ENCODE measurements around the gene PLXND1. TPM values are rescaled to one million over a fixed set of nuclear protein-coding genes. Genes with fewer than 3 reads are reported as not detected.

PLXND1 gene
- polyA plus RNA-seq, 4 donors = 3.4 to 54.7 (median 19.4) TPM

DNA sequence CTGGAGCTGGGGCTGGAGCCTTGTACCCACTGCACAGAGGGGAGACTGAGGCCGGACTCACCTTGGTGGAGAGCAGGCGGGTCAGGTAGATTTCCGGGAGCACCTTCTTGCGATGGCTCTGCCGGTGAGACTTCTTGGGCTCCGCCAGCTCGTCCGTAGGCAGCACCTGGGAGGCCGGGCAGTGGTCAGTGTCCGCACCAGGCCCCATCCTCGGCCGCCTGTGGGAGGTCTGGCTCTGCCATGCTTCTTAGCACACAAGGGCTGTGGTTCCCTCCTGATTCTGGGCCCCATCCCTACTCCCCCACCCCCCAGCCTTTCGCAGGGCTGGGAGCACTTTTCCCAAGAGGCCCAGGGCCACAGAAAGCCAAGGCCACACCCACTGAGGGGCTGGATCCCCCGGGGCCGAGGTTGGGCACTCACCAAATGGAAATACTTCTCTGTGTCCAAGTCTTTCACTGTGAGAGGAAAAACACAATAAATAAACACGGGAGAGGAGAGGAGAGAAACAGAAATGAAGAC lies 46.1 kb downstream of the PLXND1 start:
- no peak overlapping the region for H3K4me3 ChIP-seq (ENCODE audit: low read depth in 1 of 3, low read length in 3 of 3)
- no peaks in the 10 kb centered on the region for H3K9me3 ChIP-seq (ENCODE audit: control insufficient read depth in 2 of 2, insufficient read depth in 1 of 2, low read depth in 1 of 2, low read length in 1 of 2)
- DNase-seq = peak in 1 of 2 donors; percentile 30
- H3K27me3 ChIP-seq (ENCODE audit: control insufficient read depth in 3 of 3, insufficient read depth in 3 of 3, low read length in 3 of 3) = no peaks in the 10 kb centered on the region
- WGBS, 3 donors = 68 to 77% (median 76%) methylated on average over 16 of the region's 16 CpGs
- H3K4me1 ChIP-seq (ENCODE audit: control insufficient read depth in 3 of 3, insufficient read depth in 2 of 3, low read depth in 1 of 3, low read length in 2 of 3) = peaks cover 0 to 27% (median 0%) of the 10 kb centered on the region in 3 donors
- FAIRE-seq = no peak
- peaks cover 0 to 73% (median 0%) of the 10 kb centered on the region in 3 donors for H3K36me3 ChIP-seq (ENCODE audit: control insufficient read depth in 3 of 3, insufficient read depth in 2 of 3, low read depth in 1 of 3, low read length in 3 of 3)
- peak overlapping the region in 2 of 3 donors; percentile 14 to 84 for H3K27ac ChIP-seq (ENCODE audit: low read depth in 1 of 3, low read length in 2 of 3)

DNA sequence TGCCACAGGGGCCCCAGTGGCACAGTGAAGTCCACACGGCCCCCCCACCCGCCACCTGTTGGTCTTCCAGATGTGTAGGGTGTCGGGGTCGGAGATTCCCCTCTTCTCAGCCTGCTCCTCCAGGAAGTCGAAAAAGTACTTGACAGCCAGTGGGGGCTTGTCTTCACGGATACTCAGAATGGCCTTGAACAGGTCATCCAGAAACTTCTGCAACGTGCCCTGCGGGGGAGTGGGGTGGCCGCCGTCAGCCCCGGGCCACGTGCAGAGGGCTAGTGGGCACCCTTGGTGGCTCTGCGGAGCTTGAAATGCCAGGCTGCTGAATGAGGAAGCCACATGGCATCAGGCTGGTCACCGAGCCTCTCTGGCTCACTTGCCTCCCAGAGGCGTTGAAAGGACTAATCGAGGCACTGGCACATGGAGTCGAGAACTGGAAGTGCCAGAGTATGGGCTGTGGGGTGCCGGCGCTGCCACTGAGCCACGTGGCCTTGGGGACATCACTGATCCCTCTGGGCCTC lies 46.9 kb downstream of the PLXND1 start:
- no peak for FAIRE-seq
- Histone ChIP-seq H3K9me3 (ENCODE audit: control insufficient read depth in 2 of 2, insufficient read depth in 1 of 2, low read depth in 1 of 2, low read length in 1 of 2) (no peaks in the 10 kb centered on the region), H3K27me3 (ENCODE audit: control insufficient read depth in 3 of 3, insufficient read depth in 3 of 3, low read length in 3 of 3) (no peaks in the 10 kb centered on the region), H3K4me3 (ENCODE audit: low read depth in 1 of 3, low read length in 3 of 3) (no peak overlapping the region), H3K4me1 (ENCODE audit: control insufficient read depth in 3 of 3, insufficient read depth in 2 of 3, low read depth in 1 of 3, low read length in 2 of 3) (peaks cover 0 to 27% (median 0%) of the 10 kb centered on the region in 3 donors), H3K27ac (ENCODE audit: low read depth in 1 of 3, low read length in 2 of 3) (peak overlapping the region in 2 of 3 donors; percentile 14 to 84), H3K36me3 (ENCODE audit: control insufficient read depth in 3 of 3, insufficient read depth in 2 of 3, low read depth in 1 of 3, low read length in 3 of 3) (peaks cover 0 to 73% (median 0%) of the 10 kb centered on the region in 3 donors)
- WGBS, 3 donors = 78 to 87% (median 85%) methylated on average over 20 of the region's 20 CpGs
- DNase-seq = no peak

DNA sequence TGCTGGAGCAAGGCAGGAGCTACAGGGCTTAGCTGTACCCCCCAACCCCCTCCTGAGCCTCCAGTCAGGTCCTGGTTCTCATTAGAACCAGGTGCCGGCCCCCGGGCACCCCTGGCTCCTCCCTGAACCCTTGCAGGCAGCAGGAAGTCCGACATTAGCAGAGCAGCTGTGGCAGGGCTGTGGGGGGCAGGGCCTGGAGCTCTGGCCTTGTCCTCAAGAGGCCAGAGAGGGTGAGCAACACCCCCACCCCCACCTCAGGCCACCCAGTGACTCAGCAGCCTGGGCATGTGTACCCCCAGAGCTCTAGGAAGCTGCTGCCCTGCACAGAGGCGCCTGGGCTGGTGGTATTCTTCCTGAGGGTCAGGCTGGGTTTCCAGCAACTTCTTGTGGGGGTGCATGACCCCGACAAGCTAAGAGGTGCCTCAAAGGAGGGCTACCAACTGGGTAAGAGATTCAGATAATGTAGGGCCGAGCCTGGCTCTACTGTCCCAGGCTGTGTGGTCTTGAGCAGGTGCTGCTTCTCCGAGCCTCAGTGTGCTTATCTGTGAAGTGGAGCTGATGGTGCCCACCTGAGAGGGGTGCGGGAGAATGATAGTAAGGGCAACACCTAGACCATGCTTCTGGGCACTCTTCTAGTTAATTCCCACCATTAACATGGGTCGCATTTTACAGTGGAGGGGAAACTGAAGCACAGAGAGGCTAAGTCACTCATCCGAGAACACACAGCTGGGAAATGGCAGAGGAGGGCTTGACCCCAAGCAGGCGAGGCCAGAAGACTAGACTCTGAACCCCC lies 47.5 kb downstream of the PLXND1 start:
- 62 to 68% (median 66%) methylated on average over 11 of the region's 11 CpGs for WGBS, 3 donors
- Histone ChIP-seq H3K27me3 (ENCODE audit: control insufficient read depth in 3 of 3, insufficient read depth in 3 of 3, low read length in 3 of 3) (no peaks in the 10 kb centered on the region), H3K36me3 (ENCODE audit: control insufficient read depth in 3 of 3, insufficient read depth in 2 of 3, low read depth in 1 of 3, low read length in 3 of 3) (peaks cover 0 to 68% (median 0%) of the 10 kb centered on the region in 3 donors), H3K4me1 (ENCODE audit: control insufficient read depth in 3 of 3, insufficient read depth in 2 of 3, low read depth in 1 of 3, low read length in 2 of 3) (peaks cover 0 to 27% (median 0%) of the 10 kb centered on the region in 3 donors), H3K4me3 (ENCODE audit: low read depth in 1 of 3, low read length in 3 of 3) (no peak overlapping the region), H3K27ac (ENCODE audit: low read depth in 1 of 3, low read length in 2 of 3) (peak overlapping the region in 1 of 3 donors; percentile 28), H3K9me3 (ENCODE audit: control insufficient read depth in 2 of 2, insufficient read depth in 1 of 2, low read depth in 1 of 2, low read length in 1 of 2) (no peaks in the 10 kb centered on the region)
- no peak for FAIRE-seq
- DNase-seq = no peak

DNA sequence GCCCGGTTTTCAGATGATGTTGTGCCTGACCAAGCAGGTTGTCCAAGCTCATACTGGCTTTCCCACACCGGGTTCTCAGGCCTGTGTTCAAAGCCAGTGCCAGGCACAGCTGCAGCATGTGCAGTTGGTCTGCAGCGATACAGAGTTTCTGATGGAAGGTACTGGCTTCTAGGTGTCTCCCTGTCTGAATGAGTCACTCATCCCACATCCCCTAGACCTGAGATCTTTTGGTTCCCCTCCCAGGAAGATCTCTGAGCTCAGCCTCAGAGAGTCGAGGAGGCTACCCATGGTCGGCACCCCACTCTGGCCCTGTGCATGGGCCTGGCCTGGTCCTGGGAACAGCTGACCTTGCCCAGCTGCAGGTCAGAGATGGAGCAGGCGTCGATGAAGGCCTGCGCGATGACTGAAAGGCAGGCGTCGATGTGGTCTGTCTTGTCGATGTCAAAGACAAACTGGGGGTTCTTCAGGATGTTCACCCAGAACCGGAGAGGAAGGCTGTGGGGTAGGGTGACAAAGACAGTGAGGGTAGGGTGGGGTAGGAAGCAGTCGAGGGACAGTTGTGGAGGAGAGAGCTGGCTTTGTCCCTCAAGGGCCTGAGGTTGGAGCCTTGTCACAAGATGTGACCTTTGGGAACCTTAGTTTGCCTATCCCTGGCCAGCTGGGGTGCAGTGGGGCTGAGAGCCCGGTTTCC lies 48.2 kb downstream of the PLXND1 start:
- Histone ChIP-seq H3K36me3 (ENCODE audit: control insufficient read depth in 3 of 3, insufficient read depth in 2 of 3, low read depth in 1 of 3, low read length in 3 of 3) (peaks cover 0 to 62% (median 0%) of the 10 kb centered on the region in 3 donors), H3K27ac (ENCODE audit: low read depth in 1 of 3, low read length in 2 of 3) (peak overlapping the region in 1 of 3 donors; percentile 28), H3K9me3 (ENCODE audit: control insufficient read depth in 2 of 2, insufficient read depth in 1 of 2, low read depth in 1 of 2, low read length in 1 of 2) (no peaks in the 10 kb centered on the region), H3K27me3 (ENCODE audit: control insufficient read depth in 3 of 3, insufficient read depth in 3 of 3, low read length in 3 of 3) (peaks cover 0 to 3% (median 0%) of the 10 kb centered on the region in 3 donors), H3K4me3 (ENCODE audit: low read depth in 1 of 3, low read length in 3 of 3) (no peak overlapping the region), H3K4me1 (ENCODE audit: control insufficient read depth in 3 of 3, insufficient read depth in 2 of 3, low read depth in 1 of 3, low read length in 2 of 3) (peaks cover 0 to 23% (median 0%) of the 10 kb centered on the region in 3 donors)
- no peak for FAIRE-seq
- 77 to 88% (median 87%) methylated on average over 14 to 15 of the region's 15 CpGs for WGBS, 3 donors
- DNase-seq = no peak

DNA sequence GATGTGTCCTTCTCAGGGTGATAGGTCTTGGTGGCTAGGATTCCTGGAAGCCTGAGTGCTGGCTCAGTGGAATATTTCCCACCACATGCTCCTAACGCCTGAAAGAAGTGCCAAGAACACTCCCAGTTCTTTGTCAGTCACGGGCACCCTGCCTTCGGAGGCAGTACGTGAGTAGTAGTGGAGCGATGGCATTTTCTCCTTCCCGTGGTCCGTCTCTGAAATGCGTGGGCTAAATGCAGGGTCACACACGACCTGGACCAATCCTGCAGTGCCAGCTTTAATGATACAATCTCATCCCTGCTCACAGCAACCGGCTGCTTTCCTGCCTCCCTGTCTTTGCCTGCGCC lies 49.0 kb downstream of the PLXND1 start:
- no peaks in the 10 kb centered on the region for H3K9me3 ChIP-seq (ENCODE audit: control insufficient read depth in 2 of 2, insufficient read depth in 1 of 2, low read depth in 1 of 2, low read length in 1 of 2)
- H3K4me1 ChIP-seq (ENCODE audit: control insufficient read depth in 3 of 3, insufficient read depth in 2 of 3, low read depth in 1 of 3, low read length in 2 of 3) = peaks cover 0 to 23% (median 0%) of the 10 kb centered on the region in 3 donors
- DNase-seq (no peak), FAIRE-seq (no peak)
- no peak overlapping the region for H3K27ac ChIP-seq (ENCODE audit: low read depth in 1 of 3, low read length in 2 of 3)
- 71 to 88% (median 86%) methylated on average over 11 of the region's 11 CpGs for WGBS, 3 donors
- peaks cover 0 to 59% (median 0%) of the 10 kb centered on the region in 3 donors for H3K36me3 ChIP-seq (ENCODE audit: control insufficient read depth in 3 of 3, insufficient read depth in 2 of 3, low read depth in 1 of 3, low read length in 3 of 3)
- no peak overlapping the region for H3K4me3 ChIP-seq (ENCODE audit: low read depth in 1 of 3, low read length in 3 of 3)
- H3K27me3 ChIP-seq (ENCODE audit: control insufficient read depth in 3 of 3, insufficient read depth in 3 of 3, low read length in 3 of 3) = peaks cover 0 to 6% (median 0%) of the 10 kb centered on the region in 3 donors

DNA sequence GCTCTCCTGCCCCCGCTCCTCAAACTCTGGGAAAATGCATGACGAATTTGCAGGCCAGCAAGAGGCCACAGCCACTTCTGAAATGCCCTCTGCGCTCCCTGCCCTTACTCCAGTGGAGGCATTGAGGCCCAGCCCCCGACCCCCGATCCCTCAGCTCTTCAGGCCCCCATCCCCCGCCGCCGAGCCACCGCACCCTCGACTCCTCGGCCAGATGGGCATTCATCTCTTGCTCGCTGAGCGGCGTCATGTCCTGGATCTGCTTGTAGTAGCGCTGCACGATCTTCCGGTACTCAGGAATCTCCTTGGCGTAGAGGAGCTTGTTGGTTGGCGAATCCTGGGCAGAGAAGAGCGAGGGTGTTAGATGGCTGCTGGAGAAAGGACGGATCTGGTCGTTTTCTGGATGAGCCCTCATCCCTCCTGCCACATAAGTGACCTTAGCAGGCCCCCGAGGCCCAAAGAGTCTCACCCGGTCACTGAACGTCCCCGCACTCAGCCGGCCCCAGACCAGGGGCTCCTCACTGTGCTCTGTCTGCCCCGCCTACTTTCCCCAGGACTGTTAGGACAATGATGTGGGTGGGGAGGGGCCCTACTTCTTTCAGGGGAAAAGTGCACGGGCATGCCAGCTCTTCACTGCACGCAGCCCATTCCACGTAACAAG lies 49.5 kb downstream of the PLXND1 start:
- peaks cover 0 to 23% (median 0%) of the 10 kb centered on the region in 3 donors for H3K4me1 ChIP-seq (ENCODE audit: control insufficient read depth in 3 of 3, insufficient read depth in 2 of 3, low read depth in 1 of 3, low read length in 2 of 3)
- H3K4me3 ChIP-seq (ENCODE audit: low read depth in 1 of 3, low read length in 3 of 3) = no peak overlapping the region
- H3K27ac ChIP-seq (ENCODE audit: low read depth in 1 of 3, low read length in 2 of 3) = no peak overlapping the region
- H3K9me3 ChIP-seq (ENCODE audit: control insufficient read depth in 2 of 2, insufficient read depth in 1 of 2, low read depth in 1 of 2, low read length in 1 of 2) = no peaks in the 10 kb centered on the region
- H3K36me3 ChIP-seq (ENCODE audit: control insufficient read depth in 3 of 3, insufficient read depth in 2 of 3, low read depth in 1 of 3, low read length in 3 of 3) = peaks cover 0 to 58% (median 0%) of the 10 kb centered on the region in 3 donors
- FAIRE-seq = no peak
- WGBS, 3 donors = 82 to 88% (median 87%) methylated on average over 31 of the region's 31 CpGs
- peaks cover 0 to 6% (median 0%) of the 10 kb centered on the region in 3 donors for H3K27me3 ChIP-seq (ENCODE audit: control insufficient read depth in 3 of 3, insufficient read depth in 3 of 3, low read length in 3 of 3)
- DNase-seq = no peak

DNA sequence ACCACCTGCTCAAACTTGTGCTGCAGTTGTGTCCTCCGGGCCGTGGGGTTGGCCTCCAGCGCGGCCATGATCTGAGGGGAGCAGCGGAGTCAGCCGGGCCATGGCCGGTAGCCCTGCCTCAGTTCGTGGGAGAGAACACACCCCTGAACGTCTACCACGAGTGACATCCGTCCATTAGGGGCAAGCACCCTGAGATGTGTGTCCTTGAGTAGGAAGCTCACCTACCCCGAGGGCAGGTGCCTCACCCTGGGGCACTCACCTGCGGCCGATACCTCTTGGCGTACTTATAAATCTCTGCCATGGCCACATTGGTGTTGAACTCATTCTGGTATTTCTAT lies 50.1 kb downstream of the PLXND1 start:
- peaks cover 0 to 54% (median 0%) of the 10 kb centered on the region in 3 donors for H3K36me3 ChIP-seq (ENCODE audit: control insufficient read depth in 3 of 3, insufficient read depth in 2 of 3, low read depth in 1 of 3, low read length in 3 of 3)
- no peak overlapping the region for H3K4me3 ChIP-seq (ENCODE audit: low read depth in 1 of 3, low read length in 3 of 3)
- peaks cover 0 to 6% (median 0%) of the 10 kb centered on the region in 3 donors for H3K27me3 ChIP-seq (ENCODE audit: control insufficient read depth in 3 of 3, insufficient read depth in 3 of 3, low read length in 3 of 3)
- H3K27ac ChIP-seq (ENCODE audit: low read depth in 1 of 3, low read length in 2 of 3) = no peak overlapping the region
- H3K4me1 ChIP-seq (ENCODE audit: control insufficient read depth in 3 of 3, insufficient read depth in 2 of 3, low read depth in 1 of 3, low read length in 2 of 3) = peaks cover 0 to 21% (median 0%) of the 10 kb centered on the region in 3 donors
- 86 to 91% (median 90%) methylated on average over 15 of the region's 15 CpGs for WGBS, 3 donors
- DNase-seq (no peak), FAIRE-seq (no peak)
- no peaks in the 10 kb centered on the region for H3K9me3 ChIP-seq (ENCODE audit: control insufficient read depth in 2 of 2, insufficient read depth in 1 of 2, low read depth in 1 of 2, low read length in 1 of 2)

Measured in small intestine (tissue), 7 donors.